IMR-90 (cell line): ENCODE data around the gene EMID1. TPM values are rescaled to one million over a fixed set of nuclear protein-coding genes. Genes with fewer than 3 reads are reported as not detected.

Experiments used
- ATAC-seq: fragments of 200-7000 bp; cut with Tn5 transposase; 2 replicates; pipeline ENCODE4 v1.9.1; 2020; ENCODE audit warnings: low read depth, mild to moderate bottlenecking, moderate library complexity
- BruUV-seq: library from RNA; stranded (reverse); fragments of 400-500 nt; replicated peaks from 2 replicates; lab custom pipeline; 2021; lab: Mats Ljungman, UMichigan
- CTCF ChIA-PET: fragments of 300-600 bp; formaldehyde crosslinking; extraction: SDS; loops from one replicate; lab custom pipeline; 2021; ENCODE audit warnings: antibody characterized with exemption; lab: Yijun Ruan, JAX
- POLR2A ChIA-PET: fragments of 300-600 bp; sonication (Branson Sonifier 250); formaldehyde crosslinking; loops from one replicate; lab custom pipeline; 2022; ENCODE audit warnings: antibody characterized with exemption; ENCODE audit not compliant: unreplicated experiment; lab: Charles Lee
- DNase-seq: peaks from one replicate; pipeline ENCODE4 v3.0.0; 2013
- H2AFZ ChIP-seq: replicated peaks from 2 replicates; pipeline ENCODE3; 2013; ENCODE audit warnings: low read length, mild to moderate bottlenecking; ENCODE audit not compliant: poor library complexity
- H2AK5ac ChIP-seq: 2 replicates; pipeline ENCODE4 v1.6.1; 2013; ENCODE audit warnings: low read depth, low read length, inconsistent platforms
- H2AK9ac ChIP-seq: replicated peaks from 2 replicates; pipeline ENCODE3; 2013; ENCODE audit warnings: mild to moderate bottlenecking, low read depth, low read length, moderate library complexity; ENCODE audit not compliant: poor library complexity
- H2BK120ac ChIP-seq: 2 replicates; pipeline ENCODE4 v1.6.1; 2013; ENCODE audit warnings: low read depth, low read length, inconsistent platforms
- H2BK15ac ChIP-seq: 3 replicates; pipeline ENCODE4 v1.6.1; 2013; ENCODE audit warnings: low read depth, low read length, inconsistent platforms
- H2BK20ac ChIP-seq: 2 replicates; pipeline ENCODE4 v1.6.1; 2013; ENCODE audit warnings: low read depth, mild to moderate bottlenecking, inconsistent platforms, low read length, moderate library complexity
- H2BK5ac ChIP-seq: 2 replicates; pipeline ENCODE4 v1.6.1; 2013; ENCODE audit warnings: mild to moderate bottlenecking, low read depth, low read length, inconsistent platforms; ENCODE audit not compliant: poor library complexity, severe bottlenecking
- H3K14ac ChIP-seq: replicated peaks from 2 replicates; pipeline ENCODE4 v1.6.1; 2013; ENCODE audit warnings: low read depth, low read length, inconsistent platforms
- H3K18ac ChIP-seq: 2 replicates; pipeline ENCODE4 v1.6.1; 2013; ENCODE audit warnings: low read depth, low read length, control low read depth
- H3K23ac ChIP-seq: 2 replicates; pipeline ENCODE4 v1.6.1; 2013; ENCODE audit warnings: low read depth, low read length, inconsistent platforms
- H3K27ac ChIP-seq: 2 replicates; pipeline ENCODE4 v1.5.1; 2013; ENCODE audit warnings: mild to moderate bottlenecking, control low read depth, low read length; ENCODE audit not compliant: insufficient read depth
- H3K27me3 ChIP-seq: 2 replicates; pipeline ENCODE4 v1.6.1; 2013; ENCODE audit warnings: low read length; ENCODE audit not compliant: control insufficient read depth, insufficient read depth
- H3K36me3 ChIP-seq: 2 replicates; pipeline ENCODE4 v1.6.1; 2013; ENCODE audit warnings: low read length, mixed read lengths; ENCODE audit not compliant: control insufficient read depth, insufficient read depth
- H3K4ac ChIP-seq: 2 replicates; pipeline ENCODE4 v1.6.1; 2013; ENCODE audit warnings: low read depth, low read length, inconsistent platforms
- H3K4me1 ChIP-seq: 2 replicates; pipeline ENCODE4 v1.6.1; 2013; ENCODE audit warnings: low read length, mixed read lengths; ENCODE audit not compliant: control insufficient read depth, insufficient read depth
- H3K4me2 ChIP-seq: 2 replicates; pipeline ENCODE4 v1.6.1; 2013; ENCODE audit warnings: low read depth, mild to moderate bottlenecking, control low read depth, low read length, moderate library complexity
- H3K4me3 ChIP-seq: 2 replicates; pipeline ENCODE4 v1.5.1; 2013; ENCODE audit warnings: low read depth, mild to moderate bottlenecking, control low read depth, low read length, moderate library complexity; ENCODE audit not compliant: insufficient read depth
- H3K56ac ChIP-seq: 2 replicates; pipeline ENCODE4 v1.6.1; 2013; ENCODE audit warnings: low read length, inconsistent platforms; ENCODE audit not compliant: insufficient read depth; ENCODE audit errors: extremely low read depth
- H3K79me1 ChIP-seq, 2 experiments: 2 replicates each; pipeline ENCODE4 v1.6.1; 2013; ENCODE audit warnings: low read length in 2 of 2, inconsistent platforms in 1 of 2, low read depth in 1 of 2
- H3K9ac ChIP-seq: 2 replicates; pipeline ENCODE4 v1.6.1; 2013; ENCODE audit warnings: low read depth, low read length, control low read depth
- H3K9me1 ChIP-seq: 2 replicates; pipeline ENCODE4 v1.6.1; 2013; ENCODE audit warnings: low read length, inconsistent platforms; ENCODE audit not compliant: insufficient read depth
- H3K9me3 ChIP-seq: 2 replicates; pipeline ENCODE4 v1.6.1; 2013; ENCODE audit warnings: low read length; ENCODE audit not compliant: control insufficient read depth, insufficient read depth
- H4K20me1 ChIP-seq: 2 replicates; pipeline ENCODE4 v1.6.1; 2013; ENCODE audit warnings: low read length, inconsistent platforms; ENCODE audit not compliant: insufficient read depth
- H4K5ac ChIP-seq: 2 replicates; pipeline ENCODE4 v1.6.1; 2013; ENCODE audit warnings: mild to moderate bottlenecking, low read depth, low read length, control low read depth
- H4K8ac ChIP-seq, 2 experiments: 2 replicates each; pipeline ENCODE4 v1.6.1; 2013; ENCODE audit warnings: low read depth in 2 of 2, low read length in 2 of 2, control low read depth in 1 of 2, inconsistent platforms in 1 of 2
- H4K91ac ChIP-seq: 2 replicates; pipeline ENCODE4 v1.6.1; 2013; ENCODE audit warnings: low read depth, low read length, inconsistent platforms; ENCODE audit not compliant: insufficient read depth
- BHLHE40 ChIP-seq: fragments of 150-350 bp; IDR thresholded peaks from 2 replicates; pipeline ENCODE4 v1.6.1; 2016; ENCODE audit warnings: mild to moderate bottlenecking, low read depth, low read length
- CEBPB ChIP-seq: IDR thresholded peaks from 2 replicates; pipeline ENCODE4 v1.6.1; 2012; ENCODE audit warnings: low read depth, low read length, improper control_type of control experiment
- CHD1 ChIP-seq: IDR thresholded peaks from 2 replicates; pipeline ENCODE4 v1.6.1; 2012; ENCODE audit warnings: low read depth, low read length, improper control_type of control experiment
- CTCF ChIP-seq: conservative IDR thresholded peaks from 2 replicates; pipeline ENCODE4 v1.5.1; 2012; ENCODE audit warnings: mild to moderate bottlenecking, low read depth, low read length, improper control_type of control experiment
- ELK1 ChIP-seq: fragments of 150-350 bp; IDR thresholded peaks from 2 replicates; pipeline ENCODE4 v1.6.1; 2016; ENCODE audit warnings: low read depth, mild to moderate bottlenecking, low read length, moderate library complexity, borderline replicate concordance
- MXI1 ChIP-seq: IDR thresholded peaks from 2 replicates; pipeline ENCODE4 v1.6.1; 2012; ENCODE audit warnings: low read depth, mild to moderate bottlenecking, low read length, moderate library complexity, borderline replicate concordance
- POLR2A ChIP-seq: IDR thresholded peaks from 2 replicates; pipeline ENCODE4 v1.6.1; 2012; ENCODE audit warnings: mild to moderate bottlenecking, low read depth, low read length
- RAD21 ChIP-seq: IDR thresholded peaks from 2 replicates; pipeline ENCODE4 v1.6.1; 2012; ENCODE audit warnings: low read length, improper control_type of control experiment
- RCOR1 ChIP-seq: IDR thresholded peaks from 2 replicates; pipeline ENCODE4 v1.6.1; 2012; ENCODE audit warnings: mild to moderate bottlenecking, low read length, improper control_type of control experiment; ENCODE audit not compliant: insufficient replicate concordance
- RFX5 ChIP-seq: IDR thresholded peaks from 2 replicates; pipeline ENCODE4 v1.8.0; 2012; ENCODE audit warnings: low read depth, mild to moderate bottlenecking, low read length, moderate library complexity
- SMC3 ChIP-seq: fragments of 150-350 bp; IDR thresholded peaks from 2 replicates; pipeline ENCODE4 v1.6.1; 2016; ENCODE audit warnings: low read depth, mild to moderate bottlenecking, antibody characterized with exemption, low read length, moderate library complexity
- WGBS, 2 experiments: methylation state at CpG; one replicate each; pipeline versions ENCODE4 v1.1.5 to v1.1.7; 2013; ENCODE audit warnings: missing lambda C conversion rate in 2 of 2; ENCODE audit not compliant: insufficient read length in 1 of 2; ENCODE audit errors: extremely low coverage in 2 of 2; 5-methylcytosine and 5-hydroxymethylcytosine counted together
- dilution Hi-C: fragments of 300-500 bp; cut with HindIII; formaldehyde crosslinking; loops from one replicate; pipeline ENCODE4 v1.14.3; 2018; ENCODE audit warnings: low sequenced_read_pairs; ENCODE audit not compliant: unreplicated experiment
- in situ Hi-C: fragments of 300-500 bp; cut with MboI; formaldehyde crosslinking; loops from 3 replicates; pipeline ENCODE4 v1.14.3; 2019; ENCODE audit warnings: low sequenced_read_pairs, inconsistent platforms, mixed read lengths
- intact Hi-C: fragments of 100-400 bp; cut with micrococcal nuclease; formaldehyde crosslinking; loops from 2 replicates; pipeline ENCODE4 v1.10.0; 2022
- polyA plus RNA-seq, 3 experiments: library from polyadenylated mRNA; depleted of rRNA; stranded (reverse); fragments of >200 nt; gene quantifications; 2 replicates each; pipeline ENCODE4 v1.2.3, GENCODE V29; 2012; ENCODE audit warnings: low replicate concordance in 1 of 3
- total RNA-seq: library from RNA; depleted of rRNA; stranded (reverse); fragments of >200 nt; gene quantifications from 2 replicates; pipeline ENCODE4 v1.2.3, GENCODE V29; 2012

The EMID1 gene
- total and polyA plus RNA-seq, 2 of the 4 experiments (the other 2 are of a cell fraction), result 0.54 to 1.3 TPM

GRCh38 chr22:29187831-29188230 lies 17.9 kb upstream of the EMID1 start:
- Histone ChIP-seq H4K8ac (no peak overlapping the region), H3K79me1 (no peaks in the 10 kb centered on the region), H3K4me3 (no peak overlapping the region), H3K9me1 (no peaks in the 10 kb centered on the region), H4K5ac (no peak overlapping the region), H3K4me1 (no peaks in the 10 kb centered on the region), H3K4ac (no peak overlapping the region), H3K9ac (no peak overlapping the region), H3K4me2 (no peak overlapping the region), H2AK9ac (no peak overlapping the region), H2BK20ac (no peak overlapping the region), H2AFZ (no peak overlapping the region), H3K14ac (no peak overlapping the region), H4K91ac (no peak overlapping the region), H2BK120ac (no peak overlapping the region), H3K56ac (no peak overlapping the region), H3K27ac (no peak overlapping the region), H3K18ac (no peak overlapping the region), H2BK15ac (no peak overlapping the region), H2AK5ac (no peak overlapping the region), H3K9me3 (no peaks in the 10 kb centered on the region), H3K27me3 (peaks cover 9% of the 10 kb centered on the region; the same call in 1 of the 2 replicates), H3K23ac (no peak overlapping the region), H4K20me1 (no peaks in the 10 kb centered on the region), H3K36me3 (no peaks in the 10 kb centered on the region), H2BK5ac (no peak overlapping the region)
- CTCF ChIA-PET, result no interaction called here
- BruUV-seq, result no TSS peak
- TF ChIP-seq RFX5 (no peak), CHD1 (no peak), SMC3 (no peak), RAD21 (no peak), RCOR1 (no peak), MXI1 (no peak), BHLHE40 (no peak), POLR2A (no peak), CEBPB (no peak), CTCF (no peak), ELK1 (no peak)
- ATAC-seq (no peak), DNase-seq (no peak)
- POLR2A ChIA-PET, result no interaction called here
- in situ Hi-C loops (no loop called here), dilution Hi-C loops (no loop called here), intact Hi-C loops (loop anchor here (2.0 kb wide), 1 partner anchor 51 kb away; no protein-coding TSS in a partner anchor)
- WGBS, 2 experiments, result 62% methylated on average over 3 of the region's 7 CpGs; no CpG with 5 or more reads in 1 of the 2 experiments
